Activated T-cell treated with anti-CD3 and anti-CD28 coated beads, Interleukin-2, amount 50 U/mL, for 72 hours (primary cell): Measurements from ENCODE around the gene HTR2B. TPM values are rescaled to one million over a fixed set of nuclear protein-coding genes. Genes with fewer than 3 reads are reported as not detected.

Experiments used
- ATAC-seq, 2 donors: fragments of 150-1000 bp; cut with Tn5 transposase; replicated peaks in 1 of 2; 2 replicates each; pipeline ENCODE4 v1.10.0; 2021; ENCODE audit warnings: moderate library complexity in 2 of 2, mild to moderate bottlenecking in 1 of 2
- DNase-seq, 2 donors: peaks; one replicate each; pipeline ENCODE4 v3.0.0; 2021 to 2022; ENCODE audit warnings: mixed read lengths in 1 of 2
- H3K27ac Mint-ChIP-seq: one replicate; pipeline ENCODE4 v1.8.0; 2022; ENCODE audit warnings: mild to moderate bottlenecking, moderate library complexity, mixed read lengths
- H3K27me3 Mint-ChIP-seq: one replicate; pipeline ENCODE4 v1.8.0; 2022; ENCODE audit warnings: low read depth, mixed read lengths
- H3K36me3 Mint-ChIP-seq, 2 donors: one replicate each; pipeline ENCODE4 v1.8.0; 2022; ENCODE audit warnings: mixed read lengths in 2 of 2, mild to moderate bottlenecking in 1 of 2; ENCODE audit not compliant: insufficient read depth in 2 of 2
- H3K4me1 Mint-ChIP-seq: one replicate; pipeline ENCODE4 v1.8.0; 2022; ENCODE audit warnings: low read depth, mixed read lengths
- H3K4me3 Mint-ChIP-seq, 2 donors: one replicate each; pipeline ENCODE4 v1.8.0; 2022; ENCODE audit warnings: mild to moderate bottlenecking in 2 of 2, mixed read lengths in 2 of 2, moderate library complexity in 2 of 2
- H3K9me3 Mint-ChIP-seq, 2 donors: one replicate each; pipeline ENCODE4 v1.8.0; 2022; ENCODE audit warnings: mixed read lengths in 2 of 2
- total RNA-seq, 2 donors: library from RNA; stranded (reverse); gene quantifications; one replicate each; pipeline ENCODE4 v1.2.3, GENCODE V29; 2022

The HTR2B gene
- total RNA-seq, 2 donors from 2014 or later, result not detected

DNA sequence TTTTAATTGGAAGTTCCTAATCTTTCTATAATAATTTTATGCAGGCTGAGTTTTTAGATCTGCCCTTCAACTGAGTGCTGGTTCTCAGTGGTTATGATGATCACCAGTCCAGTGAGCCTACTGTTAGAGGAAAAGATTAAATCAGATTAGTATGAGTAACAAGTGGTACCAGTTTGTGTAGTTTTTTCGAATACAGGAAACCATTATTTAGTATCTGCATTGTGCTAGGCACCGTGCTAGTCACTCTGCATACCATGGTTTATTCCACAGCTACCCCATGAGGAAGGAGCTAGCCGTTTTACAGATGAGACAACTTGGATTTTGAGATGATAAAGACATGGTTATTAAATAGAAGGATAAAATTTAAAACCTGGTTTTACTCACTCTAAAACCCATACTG lies 62.1 kb downstream of the HTR2B start:
- Mint-ChIP-seq H3K36me3 (peaks cover 1 to 15% of the 10 kb centered on the region in 2 donors), H3K27ac (no peak overlapping the region), H3K4me3 (no peak overlapping the region), H3K4me1 (peaks cover 37% of the 10 kb centered on the region), H3K27me3 (no peaks in the 10 kb centered on the region), H3K9me3 (no peaks in the 10 kb centered on the region)
- DNase-seq, result no peak
- ATAC-seq, result no peak

GRCh38 chr2:231059756-231060155 lies 65.1 kb downstream of the HTR2B start:
- peak overlapping the region; percentile 58 for H3K27ac Mint-ChIP-seq
- peaks cover 0 to 11% of the 10 kb centered on the region in 2 donors for H3K36me3 Mint-ChIP-seq
- H3K9me3 Mint-ChIP-seq, result no peaks in the 10 kb centered on the region
- DNase-seq (no peak), ATAC-seq (no peak)
- no peaks in the 10 kb centered on the region for H3K27me3 Mint-ChIP-seq
- H3K4me3 Mint-ChIP-seq, result peak overlapping the region in 1 of 2 donors; percentile 96
- H3K4me1 Mint-ChIP-seq, result peaks cover 43% of the 10 kb centered on the region

DNA sequence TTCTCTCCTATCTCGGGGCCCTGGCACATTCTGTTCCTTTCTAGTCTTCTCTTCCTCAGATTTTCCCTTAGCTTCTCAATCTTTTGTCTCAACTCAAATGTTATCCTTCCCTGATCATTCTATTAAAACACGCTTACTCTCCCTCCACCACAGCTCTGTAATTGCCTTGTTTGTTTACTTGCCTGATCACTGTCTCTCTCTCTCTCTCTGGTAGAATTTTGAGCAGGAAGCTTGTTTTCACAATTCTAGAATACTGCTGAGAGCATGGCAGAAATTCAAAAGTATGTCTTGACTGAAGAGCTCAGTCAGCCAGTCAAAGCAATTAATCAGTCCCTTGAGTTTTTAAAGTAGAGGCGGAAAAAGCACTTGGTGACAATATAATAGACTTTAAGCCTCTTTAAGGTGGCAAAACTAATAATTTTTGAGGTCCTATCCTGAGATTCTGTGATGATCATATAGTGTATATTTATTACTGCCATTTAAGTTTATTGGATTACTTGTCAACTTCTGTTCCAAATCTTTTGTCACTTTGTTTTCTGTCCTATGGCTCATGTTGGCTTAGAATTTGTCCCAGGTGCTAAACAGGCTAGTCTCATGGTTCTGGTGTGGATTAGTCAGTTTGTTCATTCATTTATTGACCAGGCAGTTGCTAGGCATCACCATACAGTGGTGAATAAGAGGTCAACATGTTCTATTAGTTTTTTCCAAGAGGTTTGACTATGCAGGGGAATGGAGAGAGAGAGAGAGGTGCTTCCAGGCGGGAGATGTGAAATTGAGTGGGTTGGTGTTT lies 65.9 kb downstream of the HTR2B start:
- Mint-ChIP-seq H3K4me1 (peaks cover 47% of the 10 kb centered on the region), H3K27me3 (peaks cover 3% of the 10 kb centered on the region), H3K4me3 (peak overlapping the region; percentile 96 to 98), H3K9me3 (no peaks in the 10 kb centered on the region), H3K27ac (peak overlapping the region; percentile 41), H3K36me3 (peaks cover 0 to 11% of the 10 kb centered on the region in 2 donors)
- DNase-seq (no peak), ATAC-seq (no peak)

Other genes with a start within 250 kb of the HTR2B start
- gene GPR55, start 199.8 kb downstream of the HTR2B start, total RNA-seq, result 1 to 10 TPM; 6.8 to 9.8 TPM
- gene SPATA3, start 128.9 kb downstream of the HTR2B start, total RNA-seq, result 1 to 10 TPM; 1.9 to 2.3 TPM
- 1 to 10 TPM in 1 of 2 donors, under 1 TPM in 1; 0.84 to 1.4 TPM for gene C2orf72, start 87.5 kb downstream of the HTR2B start, total RNA-seq
- 10 to 100 TPM; 64.2 to 66.8 TPM for gene PSMD1, start 68.2 kb downstream of the HTR2B start, total RNA-seq
- gene ARMC9, start 73.6 kb upstream of the HTR2B start, total RNA-seq, result 1 to 10 TPM; 1.4 to 2.1 TPM